IPS-20b (cell line): ENCODE results near the gene TOR3A.

ENCODE experiments used
- H3K27ac ChIP-seq: one replicate; pipeline ENCODE4 v1.5.1; 2013; ENCODE audit warnings: low read length
- H3K27me3 ChIP-seq: 2 replicates; pipeline ENCODE4 v1.6.1; 2013; ENCODE audit warnings: mild to moderate bottlenecking, low read length, inconsistent platforms; ENCODE audit not compliant: insufficient read depth
- H3K36me3 ChIP-seq: 2 replicates; pipeline ENCODE4 v1.6.1; 2013; ENCODE audit warnings: low read depth, mild to moderate bottlenecking, inconsistent platforms, low read length, moderate library complexity; ENCODE audit not compliant: insufficient read depth
- H3K4me1 ChIP-seq: 2 replicates; pipeline ENCODE4 v1.6.1; 2013; ENCODE audit warnings: mild to moderate bottlenecking, control low read depth, inconsistent platforms, low read length, moderate library complexity; ENCODE audit not compliant: insufficient read depth
- H3K4me3 ChIP-seq: 2 replicates; pipeline ENCODE4 v1.5.1; 2013; ENCODE audit warnings: mild to moderate bottlenecking, low read length, inconsistent platforms
- H3K9ac ChIP-seq: 2 replicates; pipeline ENCODE4 v1.6.1; 2013; ENCODE audit warnings: low read depth, mild to moderate bottlenecking, inconsistent platforms, low read length, moderate library complexity
- H3K9me3 ChIP-seq: 2 replicates; pipeline ENCODE4 v1.6.1; 2013; ENCODE audit warnings: mild to moderate bottlenecking, low read depth, low read length, inconsistent platforms; ENCODE audit not compliant: insufficient read depth

Gene TOR3A

DNA sequence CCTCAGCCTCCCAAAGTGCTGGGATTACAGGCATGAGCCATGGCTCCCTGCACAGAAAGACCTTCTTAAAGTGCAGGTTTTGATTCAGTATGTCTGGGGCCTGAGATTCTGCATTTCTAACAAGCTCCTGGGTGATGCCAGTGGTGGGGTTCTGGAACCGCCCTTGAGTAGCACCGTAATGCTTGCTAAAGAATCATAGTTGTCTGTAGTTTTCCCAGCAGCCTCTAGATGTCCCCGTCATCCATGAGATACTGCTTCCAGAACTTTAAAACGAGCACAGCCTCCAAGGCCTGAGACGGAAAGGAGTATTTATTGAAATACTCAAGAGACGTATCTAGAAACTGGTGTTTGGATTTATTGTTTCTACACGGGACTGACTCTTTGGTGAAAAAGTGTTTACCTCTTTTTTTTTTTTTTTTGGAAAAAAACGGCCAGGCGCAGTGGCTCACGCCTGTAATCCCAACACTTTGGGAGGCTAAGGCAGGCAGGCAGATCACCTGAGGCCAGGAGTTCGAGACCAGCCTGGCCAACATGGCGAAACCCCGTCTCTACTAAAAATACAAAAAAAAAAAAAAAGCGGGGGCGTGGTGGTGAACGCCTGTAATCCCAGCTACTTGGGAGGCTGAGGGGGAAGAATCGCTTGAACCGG lies 2.6 kb upstream of the TOR3A start:
- Histone ChIP-seq H3K4me3 (no peak overlapping the region), H3K4me1 (peaks cover 8% of the 10 kb centered on the region; the same call in 1 of the 2 replicates), H3K27me3 (peaks cover 8% of the 10 kb centered on the region; the same call in 1 of the 2 replicates), H3K9ac (no peak overlapping the region), H3K36me3 (no peaks in the 10 kb centered on the region), H3K27ac (no peak overlapping the region), H3K9me3 (no peaks in the 10 kb centered on the region)

DNA sequence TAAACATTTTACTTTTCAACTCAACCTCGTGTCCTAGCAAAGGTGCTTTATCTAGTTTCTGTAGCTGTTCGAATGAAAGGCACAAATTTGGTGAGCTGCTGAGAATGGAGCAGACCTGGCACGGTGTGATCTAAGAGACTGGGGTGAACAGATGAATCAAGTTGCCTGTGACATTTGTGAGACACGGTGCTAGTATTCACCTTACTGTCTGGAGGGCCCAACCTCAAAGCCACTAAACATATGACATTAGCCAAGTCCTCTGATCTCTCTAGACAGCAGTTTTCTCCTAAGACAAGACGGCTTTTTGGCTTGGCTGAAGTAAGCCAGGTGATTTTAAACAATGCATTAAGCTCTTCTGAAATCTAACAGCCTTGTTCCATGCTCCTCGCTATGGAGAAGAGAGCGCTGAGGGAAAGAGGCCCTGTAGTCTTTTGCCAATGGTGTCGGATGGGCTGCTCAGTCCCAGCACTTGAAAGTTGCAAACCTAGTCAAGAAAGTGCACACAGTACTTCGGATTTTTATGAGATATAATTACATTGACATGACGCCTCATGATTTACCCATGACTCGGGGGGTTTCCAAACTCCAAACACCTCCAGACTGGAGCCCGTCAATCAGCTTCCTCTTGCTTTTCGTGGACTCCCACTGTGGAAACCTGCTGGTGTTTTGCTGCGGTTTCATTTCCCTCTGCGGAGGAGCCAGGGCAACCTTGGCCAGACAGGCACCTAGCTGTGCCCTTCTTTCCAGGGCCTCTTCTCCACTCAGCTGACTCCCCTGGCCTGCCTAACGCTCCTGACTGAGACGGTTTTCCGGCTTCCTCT lies 794 bp upstream of the TOR3A start:
- peak overlapping the region; percentile 23 for H3K27ac ChIP-seq
- H3K4me3 ChIP-seq, result peak overlapping the region; percentile 84
- H3K9me3 ChIP-seq, result no peaks in the 10 kb centered on the region
- H3K36me3 ChIP-seq, result peaks cover 7% of the 10 kb centered on the region; the same call in 1 of the 2 replicates
- peak overlapping the region; percentile 64; the same call in 1 of the 2 replicates for H3K9ac ChIP-seq
- peaks cover 8% of the 10 kb centered on the region; the same call in 1 of the 2 replicates for H3K27me3 ChIP-seq
- peaks cover 8% of the 10 kb centered on the region; the same call in 1 of the 2 replicates for H3K4me1 ChIP-seq

GRCh38 chr1:179082333-179082998 lies 596 bp downstream of the TOR3A start:
- H3K4me1 ChIP-seq, result peaks cover 14% of the 10 kb centered on the region
- H3K4me3 ChIP-seq, result peak overlapping the region; percentile 84
- no peak overlapping the region for H3K27ac ChIP-seq
- peaks cover 8% of the 10 kb centered on the region; the same call in 1 of the 2 replicates for H3K27me3 ChIP-seq
- H3K9ac ChIP-seq, result peak overlapping the region; percentile 64; the same call in 1 of the 2 replicates
- H3K36me3 ChIP-seq, result peaks cover 8% of the 10 kb centered on the region; the same call in 1 of the 2 replicates
- no peaks in the 10 kb centered on the region for H3K9me3 ChIP-seq

GRCh38 chr1:179082999-179083335 lies 1.1 kb downstream of the TOR3A start:
- Histone ChIP-seq H3K4me1 (peaks cover 17% of the 10 kb centered on the region), H3K4me3 (peak overlapping the region; percentile 84), H3K36me3 (peaks cover 8% of the 10 kb centered on the region; the same call in 1 of the 2 replicates), H3K27me3 (peaks cover 8% of the 10 kb centered on the region; the same call in 1 of the 2 replicates), H3K9ac (peak overlapping the region; percentile 64; the same call in 1 of the 2 replicates), H3K9me3 (no peaks in the 10 kb centered on the region), H3K27ac (no peak overlapping the region)

GRCh38 chr1:179083533-179083932 lies 1.7 kb downstream of the TOR3A start:
- no peak overlapping the region for H3K9ac ChIP-seq
- H3K4me3 ChIP-seq, result no peak overlapping the region

DNA sequence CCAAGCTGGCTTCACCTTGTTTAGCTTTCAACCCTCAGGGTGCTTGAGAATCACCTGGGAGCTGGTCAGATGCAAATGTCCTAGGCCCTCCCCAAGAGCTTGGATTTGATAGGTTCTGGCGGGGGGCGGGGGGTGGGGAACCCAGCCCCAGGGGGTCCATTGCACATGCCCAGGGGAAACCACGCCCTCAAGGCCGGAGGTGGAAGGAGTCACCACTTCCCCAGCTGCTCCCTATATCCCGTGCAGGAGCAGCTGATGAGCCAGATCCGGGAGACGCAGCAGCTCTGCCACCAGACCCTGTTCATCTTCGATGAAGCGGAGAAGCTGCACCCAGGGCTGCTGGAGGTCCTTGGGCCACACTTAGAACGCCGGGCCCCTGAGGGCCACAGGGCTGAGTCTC lies 5.8 kb downstream of the TOR3A start:
- Histone ChIP-seq H3K27ac (peak overlapping the region; percentile 32), H3K36me3 (peaks cover 37% of the 10 kb centered on the region), H3K4me1 (peaks cover 11% of the 10 kb centered on the region)

More at GRCh38 chr1:179083533-179083932, 1.7 kb downstream of the TOR3A start:
- Histone ChIP-seq H3K27me3 (peaks cover 8% of the 10 kb centered on the region; the same call in 1 of the 2 replicates), H3K27ac (no peak overlapping the region), H3K4me1 (peaks cover 18% of the 10 kb centered on the region), H3K36me3 (peaks cover 11% of the 10 kb centered on the region; the same call in 1 of the 2 replicates), H3K9me3 (no peaks in the 10 kb centered on the region)

GRCh38 chr1:179089827-179090482 lies 8.1 kb downstream of the TOR3A start:
- Histone ChIP-seq H3K4me1 (peaks cover 11% of the 10 kb centered on the region), H3K9me3 (no peaks in the 10 kb centered on the region), H3K27me3 (no peaks in the 10 kb centered on the region), H3K4me3 (no peak overlapping the region), H3K9ac (no peak overlapping the region), H3K27ac (no peak overlapping the region), H3K36me3 (peaks cover 59% of the 10 kb centered on the region)

More for the DNA sequence above, 5.8 kb downstream of the TOR3A start:
- Histone ChIP-seq H3K9ac (peak overlapping the region; percentile 65; the same call in 1 of the 2 replicates), H3K27me3 (peaks cover 6% of the 10 kb centered on the region; the same call in 1 of the 2 replicates), H3K4me3 (peak overlapping the region; percentile 59), H3K9me3 (no peaks in the 10 kb centered on the region)

DNA sequence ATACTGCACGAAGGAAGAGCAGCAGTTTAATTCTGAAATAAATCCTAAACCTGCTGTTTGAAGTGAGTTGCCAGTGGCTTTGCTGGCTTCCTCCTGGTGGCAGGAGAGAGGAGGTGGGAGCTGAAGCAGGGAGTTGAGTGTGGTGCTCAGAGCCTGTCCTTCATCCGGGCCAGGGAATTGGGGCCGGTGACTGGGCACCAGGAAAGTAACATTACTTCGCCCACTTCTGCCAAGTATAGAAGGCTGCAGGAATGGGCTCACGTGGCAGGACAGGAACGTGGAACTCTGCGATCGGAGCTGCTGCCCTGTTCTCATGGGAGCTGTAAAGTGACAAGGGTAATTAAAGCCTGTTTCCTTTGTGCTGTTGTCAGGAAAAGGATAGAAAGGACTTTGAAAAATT lies 8.7 kb downstream of the TOR3A start:
- no peak overlapping the region for H3K27ac ChIP-seq
- H3K4me3 ChIP-seq, result no peak overlapping the region
- H3K9me3 ChIP-seq, result no peaks in the 10 kb centered on the region
- H3K4me1 ChIP-seq, result peaks cover 11% of the 10 kb centered on the region
- no peaks in the 10 kb centered on the region for H3K27me3 ChIP-seq
- H3K9ac ChIP-seq, result no peak overlapping the region
- H3K36me3 ChIP-seq, result peaks cover 63% of the 10 kb centered on the region

DNA sequence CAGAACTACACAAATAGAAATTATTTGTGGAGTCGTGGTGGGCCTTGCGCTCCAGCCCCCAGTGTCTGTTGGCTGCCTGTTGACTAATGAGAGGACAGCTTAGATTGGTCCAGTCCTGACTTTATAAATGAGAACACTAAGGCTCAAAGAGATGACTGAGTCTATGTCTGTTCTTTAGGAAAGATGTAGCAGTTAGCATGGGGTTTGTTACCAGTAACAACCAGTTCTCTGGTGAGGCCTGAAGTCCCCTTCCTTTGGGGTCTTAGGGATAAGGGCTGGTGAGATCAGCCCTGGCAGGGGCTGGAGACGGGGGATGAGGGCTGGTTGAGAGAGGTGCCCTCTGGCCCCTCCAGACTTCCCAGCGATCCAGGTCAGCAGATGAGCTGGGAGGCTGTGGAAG lies 9.1 kb downstream of the TOR3A start:
- H3K36me3 ChIP-seq, result peaks cover 63% of the 10 kb centered on the region
- no peak overlapping the region for H3K27ac ChIP-seq
- H3K9me3 ChIP-seq, result no peaks in the 10 kb centered on the region
- no peaks in the 10 kb centered on the region for H3K27me3 ChIP-seq
- H3K4me1 ChIP-seq, result peaks cover 11% of the 10 kb centered on the region
- H3K9ac ChIP-seq, result no peak overlapping the region
- no peak overlapping the region for H3K4me3 ChIP-seq

DNA sequence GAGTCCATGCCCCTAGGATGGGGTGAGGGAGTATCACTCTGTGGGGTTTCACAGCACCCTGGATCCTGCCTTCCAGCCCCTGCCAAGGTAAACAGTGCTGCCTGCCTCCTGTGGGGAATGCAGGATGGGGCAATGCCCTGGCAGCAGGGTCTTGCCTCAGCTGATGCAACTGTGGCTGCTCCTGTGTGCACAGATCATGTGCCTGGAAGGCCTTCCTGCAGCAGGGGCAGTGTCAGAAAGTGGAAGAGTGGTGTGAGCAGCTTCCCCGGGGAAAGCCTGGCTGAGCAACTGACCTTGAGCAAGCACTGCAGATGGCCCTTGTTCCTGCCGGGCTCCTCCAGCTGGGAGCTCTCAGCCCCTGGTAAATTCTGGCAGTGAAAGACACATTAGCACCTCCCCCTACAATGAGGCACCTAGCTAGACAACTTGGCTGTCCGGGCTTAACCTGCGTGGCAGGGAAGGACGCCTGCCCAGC lies 9.9 kb downstream of the TOR3A start:
- Histone ChIP-seq H3K27me3 (no peaks in the 10 kb centered on the region), H3K9me3 (no peaks in the 10 kb centered on the region), H3K4me3 (no peak overlapping the region), H3K27ac (no peak overlapping the region), H3K4me1 (peaks cover 11% of the 10 kb centered on the region), H3K36me3 (peaks cover 63% of the 10 kb centered on the region), H3K9ac (no peak overlapping the region)
